Mucosa of gallbladder (tissue), 1 donor: ENCODE measurements around the gene RAB37. TPM values are rescaled to one million over a fixed set of nuclear protein-coding genes. Genes with fewer than 3 reads are reported as not detected.

ENCODE experiments used
- DNase-seq: peaks from one replicate; pipeline ENCODE4 v3.0.0-alpha.2; 2020; ENCODE audit warnings: low spot score
- total RNA-seq: library from RNA; stranded (reverse); gene quantifications from one replicate; pipeline ENCODE4 v1.2.1, GENCODE V29; 2021
- donor health status: DM: no; HTN: no; CAD: no.

Gene RAB37
- total RNA-seq, 1 donor from 2014 or later: 5.1 TPM

- peak; percentile 91 for DNase-seq
These were observed 7.9 kb downstream of the RAB37 start for GRCh38 chr17:74744714-74745547.

GRCh38 chr17:74745548-74746177, 8.6 kb downstream of the RAB37 start:
- no peak for DNase-seq

GRCh38 chr17:74746376-74746775, 9.3 kb downstream of the RAB37 start:
- no peak for DNase-seq

GRCh38 chr17:74746922-74747321, 9.9 kb downstream of the RAB37 start:
- DNase-seq: no peak

- no peak for DNase-seq
These were observed 11.1 kb downstream of the RAB37 start for GRCh38 chr17:74748279-74748528.

- DNase-seq: peak; percentile 95
These were observed 11.6 kb downstream of the RAB37 start, which contains the start of gene NHERF1 for GRCh38 chr17:74748529-74749278. Gene NHERF1, plus strand, starts transcription at chr17:74748628. Its CDS starts 219 bp downstream, at chr17:74748847.

- DNase-seq: no peak
These were observed 12.4 kb downstream of the RAB37 start for GRCh38 chr17:74749279-74750038.

GRCh38 chr17:74750039-74750326, 12.9 kb downstream of the RAB37 start:
- DNase-seq: no peak

- peak; percentile 88 for DNase-seq
These were observed 13.4 kb downstream of the RAB37 start for GRCh38 chr17:74750327-74751069.

GRCh38 chr17:74752415-74752814, 15.4 kb downstream of the RAB37 start:
- DNase-seq: no peak

- no peak for DNase-seq
These were observed 15.9 kb downstream of the RAB37 start for GRCh38 chr17:74752822-74753401.

GRCh38 chr17:74754832-74755231, 17.8 kb downstream of the RAB37 start:
- no peak for DNase-seq

- no peak for DNase-seq
These were observed 18.5 kb downstream of the RAB37 start for GRCh38 chr17:74755533-74755932.

- peak; percentile 74 for DNase-seq
These were observed 19.8 kb downstream of the RAB37 start for GRCh38 chr17:74756891-74757290.

GRCh38 chr17:74757502-74757901, 20.4 kb downstream of the RAB37 start:
- peak; percentile 61 for DNase-seq

GRCh38 chr17:74757931-74758847, 21.1 kb downstream of the RAB37 start:
- DNase-seq: peak; percentile 75

- DNase-seq: peak; percentile 58
These were observed 21.8 kb downstream of the RAB37 start for GRCh38 chr17:74758848-74759168.

- no peak for DNase-seq
These were observed 22.3 kb downstream of the RAB37 start for GRCh38 chr17:74759243-74759801.

GRCh38 chr17:74759941-74760340, 22.9 kb downstream of the RAB37 start:
- DNase-seq: peak; percentile 67
